Type B pancreatic cell (in vitro differentiated cells): Measurements from ENCODE around the gene RASSF5. TPM values are rescaled to one million over a fixed set of nuclear protein-coding genes. Genes with fewer than 3 reads are reported as not detected.

Experiments
- DNase-seq: peaks from one replicate; pipeline ENCODE4 v3.0.0; 2021; ENCODE audit warnings: mixed read lengths; ENCODE audit not compliant: unreplicated experiment; ENCODE audit errors: extremely low spot score
- H3K27ac Mint-ChIP-seq: 2 replicates; pipeline ENCODE4 v1.8.0; 2021; ENCODE audit warnings: mild to moderate bottlenecking, mixed read lengths
- H3K27me3 Mint-ChIP-seq: 2 replicates; pipeline ENCODE4 v1.8.0; 2021; ENCODE audit warnings: mixed read lengths
- H3K36me3 Mint-ChIP-seq: 2 replicates; pipeline ENCODE4 v1.8.0; 2021; ENCODE audit warnings: mixed read lengths
- H3K4me1 Mint-ChIP-seq: one replicate; pipeline ENCODE4 v1.8.0; 2021; ENCODE audit warnings: mixed read lengths; ENCODE audit not compliant: unreplicated experiment
- H3K4me3 Mint-ChIP-seq: 2 replicates; pipeline ENCODE4 v1.8.0; 2021; ENCODE audit warnings: mild to moderate bottlenecking, mixed read lengths
- H3K9me3 Mint-ChIP-seq: 2 replicates; pipeline ENCODE4 v1.8.0; 2021; ENCODE audit warnings: mixed read lengths
- long read RNA-seq: library from polyadenylated mRNA; unstranded; transcript quantifications from one replicate; pipeline ENCODE4 v2.0.0, GENCODE V29; 2020
- total RNA-seq: library from RNA; stranded (reverse); gene quantifications from 2 replicates; pipeline ENCODE4 v1.2.1, GENCODE V29; 2021; ENCODE audit warnings: low replicate concordance
- TF ChIP-seq, protein P1 (sequence below): fragments of 200-600 bp; sonication (generic); conservative IDR thresholded peaks from 2 replicates; pipeline ENCODE4 v1.5.0; 2021; ENCODE audit warnings: antibody characterized with exemption, mild to moderate bottlenecking

RASSF5 gene, protein sequence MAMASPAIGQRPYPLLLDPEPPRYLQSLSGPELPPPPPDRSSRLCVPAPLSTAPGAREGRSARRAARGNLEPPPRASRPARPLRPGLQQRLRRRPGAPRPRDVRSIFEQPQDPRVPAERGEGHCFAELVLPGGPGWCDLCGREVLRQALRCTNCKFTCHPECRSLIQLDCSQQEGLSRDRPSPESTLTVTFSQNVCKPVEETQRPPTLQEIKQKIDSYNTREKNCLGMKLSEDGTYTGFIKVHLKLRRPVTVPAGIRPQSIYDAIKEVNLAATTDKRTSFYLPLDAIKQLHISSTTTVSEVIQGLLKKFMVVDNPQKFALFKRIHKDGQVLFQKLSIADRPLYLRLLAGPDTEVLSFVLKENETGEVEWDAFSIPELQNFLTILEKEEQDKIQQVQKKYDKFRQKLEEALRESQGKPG
- total RNA-seq: 3.8 and 5.9 TPM in 2 replicates
- long read RNA-seq, partial matches to known transcripts: 2 of 7 reads
- long read RNA-seq, other reads (novel, unspliced or antisense): 2 of 7 reads

DNA sequence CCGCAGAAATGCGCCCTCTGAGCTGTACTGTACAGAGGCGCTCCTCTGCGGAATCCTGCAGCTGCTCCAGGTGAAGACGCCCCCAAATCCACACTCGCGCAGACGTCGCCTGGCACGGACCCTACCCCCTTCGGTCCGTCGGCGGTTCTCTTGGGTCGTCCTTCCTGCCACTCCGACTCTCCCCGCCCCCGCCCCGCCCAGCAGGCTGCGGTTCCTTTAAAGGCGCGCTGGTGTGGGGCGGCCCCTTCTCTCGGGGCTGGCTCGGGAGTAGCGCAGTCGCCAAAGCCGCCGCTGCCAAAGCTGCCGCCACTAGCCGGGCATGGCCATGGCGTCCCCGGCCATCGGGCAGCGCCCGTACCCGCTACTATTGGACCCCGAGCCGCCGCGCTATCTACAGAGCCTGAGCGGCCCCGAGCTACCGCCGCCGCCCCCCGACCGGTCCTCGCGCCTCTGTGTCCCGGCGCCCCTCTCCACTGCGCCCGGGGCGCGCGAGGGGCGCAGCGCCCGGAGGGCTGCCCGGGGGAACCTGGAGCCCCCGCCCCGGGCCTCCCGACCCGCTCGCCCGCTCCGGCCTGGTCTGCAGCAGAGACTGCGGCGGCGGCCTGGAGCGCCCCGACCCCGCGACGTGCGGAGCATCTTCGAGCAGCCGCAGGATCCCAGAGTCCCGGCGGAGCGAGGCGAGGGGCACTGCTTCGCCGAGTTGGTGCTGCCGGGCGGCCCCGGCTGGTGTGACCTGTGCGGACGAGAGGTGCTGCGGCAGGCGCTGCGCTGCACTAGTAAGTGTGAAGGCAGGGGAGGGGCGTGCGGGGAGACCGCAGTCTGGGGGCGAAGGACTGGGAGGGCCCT, at the start of gene RASSF5:
Gene RASSF5 (plus strand): TSS at position 248 of the 846 bp plus-strand sequence. CDS start 72 bp downstream, at position 320.
- Mint-ChIP-seq H3K9me3 (no peaks in the 10 kb centered on the region), H3K4me1 (peaks cover 28% of the 10 kb centered on the region), H3K27me3 (peaks cover 91% of the 10 kb centered on the region), H3K36me3 (no peaks in the 10 kb centered on the region), H3K4me3 (peak within 1 kb of the TSS; percentile 84), H3K27ac (no peak within 1 kb of the TSS)
- no peak for DNase-seq
- TF ChIP-seq, protein P1, sequence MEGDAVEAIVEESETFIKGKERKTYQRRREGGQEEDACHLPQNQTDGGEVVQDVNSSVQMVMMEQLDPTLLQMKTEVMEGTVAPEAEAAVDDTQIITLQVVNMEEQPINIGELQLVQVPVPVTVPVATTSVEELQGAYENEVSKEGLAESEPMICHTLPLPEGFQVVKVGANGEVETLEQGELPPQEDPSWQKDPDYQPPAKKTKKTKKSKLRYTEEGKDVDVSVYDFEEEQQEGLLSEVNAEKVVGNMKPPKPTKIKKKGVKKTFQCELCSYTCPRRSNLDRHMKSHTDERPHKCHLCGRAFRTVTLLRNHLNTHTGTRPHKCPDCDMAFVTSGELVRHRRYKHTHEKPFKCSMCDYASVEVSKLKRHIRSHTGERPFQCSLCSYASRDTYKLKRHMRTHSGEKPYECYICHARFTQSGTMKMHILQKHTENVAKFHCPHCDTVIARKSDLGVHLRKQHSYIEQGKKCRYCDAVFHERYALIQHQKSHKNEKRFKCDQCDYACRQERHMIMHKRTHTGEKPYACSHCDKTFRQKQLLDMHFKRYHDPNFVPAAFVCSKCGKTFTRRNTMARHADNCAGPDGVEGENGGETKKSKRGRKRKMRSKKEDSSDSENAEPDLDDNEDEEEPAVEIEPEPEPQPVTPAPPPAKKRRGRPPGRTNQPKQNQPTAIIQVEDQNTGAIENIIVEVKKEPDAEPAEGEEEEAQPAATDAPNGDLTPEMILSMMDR: no peak

DNA sequence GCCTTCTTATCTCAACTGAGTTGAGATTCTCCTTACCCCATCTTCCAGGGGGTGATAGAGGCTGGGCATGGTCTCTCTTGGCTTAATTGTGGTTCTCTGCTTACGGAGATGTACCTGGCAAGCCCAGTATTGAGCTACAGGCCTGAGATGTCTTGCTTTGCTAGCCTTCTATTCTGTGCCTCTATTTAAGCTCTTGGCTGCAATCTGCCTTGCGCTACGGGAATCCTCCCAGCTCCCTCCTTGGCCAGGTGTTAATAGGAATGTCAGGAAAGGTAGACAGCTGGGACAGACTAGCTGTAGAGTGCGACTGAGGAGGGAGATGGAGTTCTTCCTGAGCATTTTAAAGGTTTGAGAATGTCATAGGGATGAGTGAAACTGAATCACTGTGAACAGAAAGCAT, 47.6 kb upstream of the RASSF5 start:
- TF ChIP-seq, protein P1: no peak
- peaks cover 3% of the 10 kb centered on the region for H3K27me3 Mint-ChIP-seq
- peaks cover 27% of the 10 kb centered on the region for H3K4me1 Mint-ChIP-seq
- DNase-seq: no peak
- H3K9me3 Mint-ChIP-seq: peaks cover 4% of the 10 kb centered on the region
- no peak overlapping the region for H3K4me3 Mint-ChIP-seq
- no peak overlapping the region for H3K27ac Mint-ChIP-seq
- H3K36me3 Mint-ChIP-seq: peaks cover 39% of the 10 kb centered on the region

DNA sequence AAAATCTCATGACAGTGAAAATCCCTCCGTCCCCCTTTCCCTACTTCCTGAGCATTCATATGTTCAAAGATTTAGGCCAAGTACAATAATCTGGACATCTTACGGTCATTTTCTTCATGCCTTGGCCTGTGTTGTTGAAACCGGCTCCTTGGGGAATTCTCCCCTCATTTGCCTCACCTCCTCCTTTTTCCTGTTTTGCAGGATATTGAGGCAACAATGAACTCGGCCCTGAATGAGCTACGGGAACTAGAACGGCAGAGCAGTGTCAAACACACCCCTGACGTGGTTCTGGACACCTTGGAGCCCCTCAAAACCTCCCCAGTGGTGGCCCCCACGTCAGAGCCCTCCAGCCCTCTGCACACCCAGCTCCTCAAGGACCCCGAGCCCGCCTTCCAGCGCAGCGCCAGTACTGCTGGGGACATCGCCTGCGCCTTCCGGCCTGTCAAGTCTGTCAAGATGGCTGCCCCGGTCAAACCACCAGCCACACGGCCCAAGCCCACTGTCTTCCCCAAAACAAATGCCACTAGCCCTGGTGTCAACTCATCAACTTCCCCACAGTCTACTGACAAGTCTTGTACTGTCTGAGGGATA, 46.4 kb upstream of the RASSF5 start:
- Mint-ChIP-seq H3K9me3 (peaks cover 4% of the 10 kb centered on the region), H3K36me3 (peaks cover 33% of the 10 kb centered on the region), H3K27ac (no peak overlapping the region), H3K27me3 (peaks cover 4% of the 10 kb centered on the region), H3K4me1 (peaks cover 17% of the 10 kb centered on the region), H3K4me3 (no peak overlapping the region)
- TF ChIP-seq, protein P1: no peak
- DNase-seq: no peak

DNA sequence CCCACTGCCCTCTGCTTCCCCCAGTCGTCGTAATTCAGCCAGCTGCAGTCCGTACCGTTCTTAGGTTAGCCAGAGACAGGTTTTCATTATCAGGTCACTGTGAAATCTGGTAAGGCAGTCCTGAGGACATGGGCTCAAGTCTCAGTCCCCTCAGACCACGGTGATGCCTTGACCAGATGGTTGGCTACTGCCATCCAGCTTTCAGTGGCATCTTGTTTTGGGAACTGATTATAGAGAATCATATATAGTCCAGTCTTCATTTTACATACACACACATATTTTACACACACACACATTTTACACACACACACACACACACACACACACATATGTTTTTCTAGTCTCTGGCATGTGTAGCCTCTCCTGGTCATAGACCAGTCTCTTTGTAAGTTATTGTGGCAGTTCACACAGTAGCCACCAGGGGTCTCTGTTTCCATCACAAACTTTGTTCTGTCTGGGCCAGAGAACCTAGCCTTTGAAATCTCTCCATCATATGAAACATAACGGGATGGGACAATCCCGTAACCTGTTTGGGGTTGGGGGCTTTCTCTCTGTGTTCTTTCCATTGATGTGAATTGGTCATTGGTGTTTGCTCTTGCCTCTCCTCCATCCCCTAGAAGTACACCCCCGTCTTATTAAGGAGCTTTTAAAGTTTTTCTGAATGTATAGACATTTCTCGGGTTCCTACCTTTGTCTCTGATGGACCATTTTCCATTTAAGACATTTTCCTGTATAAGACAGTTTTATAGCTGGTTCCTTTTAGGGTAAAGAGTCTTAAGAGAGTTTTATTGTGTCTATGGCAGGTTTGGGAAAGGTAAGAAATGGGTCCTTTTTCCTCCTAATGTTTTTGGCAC, 45.5 kb upstream of the RASSF5 start:
- no peak overlapping the region for H3K27ac Mint-ChIP-seq
- H3K9me3 Mint-ChIP-seq: peaks cover 3% of the 10 kb centered on the region
- peaks cover 13% of the 10 kb centered on the region for H3K4me1 Mint-ChIP-seq
- H3K36me3 Mint-ChIP-seq: peaks cover 32% of the 10 kb centered on the region
- TF ChIP-seq, protein P1: peak; percentile 87
- H3K27me3 Mint-ChIP-seq: peaks cover 10% of the 10 kb centered on the region
- no peak overlapping the region for H3K4me3 Mint-ChIP-seq
- DNase-seq: no peak

DNA sequence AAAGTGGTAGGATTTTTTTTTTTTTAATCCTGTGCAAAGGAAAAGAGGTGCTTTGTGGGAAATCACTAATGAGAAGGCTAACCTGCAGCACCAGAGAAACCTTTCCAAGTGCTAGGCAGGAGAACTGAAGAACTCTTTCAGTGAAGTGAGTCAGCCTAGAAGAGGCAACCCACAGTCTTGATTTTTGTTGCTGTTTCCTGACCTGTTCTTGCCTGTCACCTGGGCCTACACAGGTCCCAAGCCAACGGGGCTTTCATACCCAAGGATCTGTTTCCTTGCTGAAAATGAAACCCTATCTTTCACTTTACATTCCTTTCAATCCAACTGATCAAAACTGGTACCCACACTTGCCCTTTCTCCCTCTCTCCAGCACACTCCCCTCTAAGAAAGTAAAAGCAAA, 44.2 kb upstream of the RASSF5 start:
- no peak for DNase-seq
- H3K9me3 Mint-ChIP-seq: no peaks in the 10 kb centered on the region
- H3K27me3 Mint-ChIP-seq: peaks cover 20% of the 10 kb centered on the region
- H3K4me1 Mint-ChIP-seq: peaks cover 15% of the 10 kb centered on the region
- no peak overlapping the region for H3K4me3 Mint-ChIP-seq
- no peak overlapping the region for H3K27ac Mint-ChIP-seq
- peaks cover 25% of the 10 kb centered on the region for H3K36me3 Mint-ChIP-seq
- TF ChIP-seq, protein P1: no peak
